GM12878 (cell line): ENCODE data around the gene SCTR. TPM values are rescaled to one million over a fixed set of nuclear protein-coding genes. Genes with fewer than 3 reads are reported as not detected.

Source experiments
- ATAC-seq: fragments of 200-7000 bp; cut with Tn5 transposase; 3 replicates; pipeline ENCODE4 v1.9.1; 2020; ENCODE audit warnings: mild to moderate bottlenecking, moderate library complexity
- BruUV-seq: library from RNA; stranded (reverse); fragments of 400-500 nt; replicated peaks from 2 replicates; lab custom pipeline; 2021; lab: Mats Ljungman, UMichigan
- CTCF ChIA-PET: fragments of 300-600 bp; sonication (Branson Sonifier 250); formaldehyde crosslinking; extraction: SDS; loops from one replicate; lab custom pipeline; 2021; ENCODE audit warnings: inconsistent platforms; lab: Yijun Ruan, JAX
- POLR2A ChIA-PET: fragments of 350-600 bp; formaldehyde crosslinking; extraction: SDS; loops from one replicate; lab custom pipeline; 2021; ENCODE audit warnings: inconsistent platforms; lab: Charles Lee
- RAD21 ChIA-PET: fragments of 300-600 bp; sonication (Branson Sonifier 250); formaldehyde crosslinking; loops from one replicate; lab custom pipeline; 2023; ENCODE audit warnings: antibody characterized with exemption; ENCODE audit not compliant: unreplicated experiment; lab: Charles Lee
- SMC1A ChIA-PET: fragments of 300-600 bp; sonication (Branson Sonifier 250); formaldehyde crosslinking; loops from one replicate; lab custom pipeline; 2023; ENCODE audit not compliant: unreplicated experiment, uncharacterized antibody; lab: Charles Lee
- DNase-seq: peaks from one replicate; pipeline ENCODE4 v3.0.0-alpha.2; 2011; ENCODE audit warnings: low read depth, low spot score
- FAIRE-seq: peaks from 3 replicates; lab custom pipeline; 2011; peaks lifted over from hg19 to GRCh38; lab: Jason Lieb, UNC
- H2AFZ ChIP-seq: 2 replicates; pipeline ENCODE4 v1.6.0; 2011; ENCODE audit warnings: low read depth, low read length, control low read depth; ENCODE audit not compliant: control insufficient read depth
- H3K27ac ChIP-seq: 2 replicates; pipeline ENCODE4 v1.5.1; 2011; ENCODE audit warnings: control low read depth; ENCODE audit not compliant: control insufficient read depth, insufficient read depth
- H3K27me3 ChIP-seq, 2 experiments: replicated peaks in 1 of 2; 2 replicates each; pipeline versions ENCODE4 v1.6.0 to v1.6.1; 2011; ENCODE audit warnings: low read length in 1 of 2; ENCODE audit not compliant: control insufficient read depth in 2 of 2, insufficient read depth in 2 of 2
- H3K36me3 ChIP-seq, 2 experiments: 2 replicates each; pipeline ENCODE4 v1.5.1; 2011; ENCODE audit warnings: low read length in 1 of 2; ENCODE audit not compliant: control insufficient read depth in 2 of 2, insufficient read depth in 2 of 2
- H3K4me1 ChIP-seq: 2 replicates; pipeline ENCODE4 v1.6.1; 2011; ENCODE audit warnings: mild to moderate bottlenecking, low read length, moderate library complexity, mixed read lengths; ENCODE audit not compliant: control insufficient read depth, insufficient read depth
- H3K4me2 ChIP-seq: 2 replicates; pipeline ENCODE4 v1.6.0; 2011; ENCODE audit warnings: control low read depth; ENCODE audit not compliant: control insufficient read depth, insufficient read depth
- H3K4me3 ChIP-seq: fragments of 200-600 bp; sonication (generic); 2 replicates; pipeline ENCODE4 v1.5.1; 2016
- H3K79me2 ChIP-seq: 2 replicates; pipeline ENCODE4 v1.6.0; 2011; ENCODE audit warnings: low read length; ENCODE audit not compliant: control insufficient read depth, insufficient read depth
- H3K9ac ChIP-seq: 2 replicates; pipeline ENCODE4 v1.8.0; 2011; ENCODE audit warnings: low read length, control low read depth, mixed read lengths; ENCODE audit not compliant: control insufficient read depth, insufficient read depth
- H3K9me3 ChIP-seq: replicated peaks from 3 replicates; pipeline ENCODE4 v1.5.1; 2011; ENCODE audit warnings: mild to moderate bottlenecking, low read length; ENCODE audit not compliant: control insufficient read depth, insufficient read depth
- H4K20me1 ChIP-seq: 2 replicates; pipeline ENCODE4 v1.6.0; 2011; ENCODE audit not compliant: control insufficient read depth, insufficient read depth
- ASH2L ChIP-seq: fragments of 300-600, 200-600 bp; sonication (generic); IDR thresholded peaks from 2 replicates; pipeline ENCODE4 v1.6.1; 2017; ENCODE audit warnings: low read depth, mild to moderate bottlenecking, borderline replicate concordance
- ATF7 ChIP-seq: fragments of 450-650 bp; IDR thresholded peaks from 2 replicates; pipeline ENCODE4 v1.6.1; 2016; ENCODE audit warnings: low read depth, mild to moderate bottlenecking
- BACH1 ChIP-seq: fragments of 450-650 bp; IDR thresholded peaks from 2 replicates; pipeline ENCODE4 v1.6.1; 2017; ENCODE audit warnings: mild to moderate bottlenecking, borderline replicate concordance
- CBX5 ChIP-seq: sonication (generic); IDR thresholded peaks from 2 replicates; pipeline ENCODE4 v1.6.1; 2016; ENCODE audit warnings: low read depth, moderate library complexity, mild to moderate bottlenecking, inconsistent platforms
- CHD1 ChIP-seq: IDR thresholded peaks from 2 replicates; pipeline ENCODE4 v1.6.1; 2012; ENCODE audit warnings: low read depth, low read length, improper control_type of control experiment
- FOS ChIP-seq: IDR thresholded peaks from 3 replicates; pipeline ENCODE4 v1.6.1; 2011; ENCODE audit warnings: borderline replicate concordance; ENCODE audit not compliant: insufficient read length; ENCODE audit errors: extremely low read depth
- GATAD2B ChIP-seq: fragments of 450-650 bp; conservative IDR thresholded peaks from 2 replicates; pipeline ENCODE4 v1.6.1; 2017; ENCODE audit warnings: low read depth, mild to moderate bottlenecking, moderate library complexity
- HDAC6 ChIP-seq: fragments of 200-600 bp; sonication (generic); IDR thresholded peaks from one replicate; pipeline ENCODE4 v1.8.0; 2017; ENCODE audit warnings: antibody characterized with exemption; ENCODE audit not compliant: unreplicated experiment
- MEF2A ChIP-seq: IDR thresholded peaks from 2 replicates; pipeline ENCODE4 v1.6.1; 2011; ENCODE audit warnings: low read depth, mild to moderate bottlenecking, low read length, moderate library complexity; ENCODE audit not compliant: insufficient read depth
- MTA2 ChIP-seq: fragments of 450-650 bp; IDR thresholded peaks from 2 replicates; pipeline ENCODE4 v1.6.1; 2016; ENCODE audit warnings: low read depth, mild to moderate bottlenecking, moderate library complexity
- NBN ChIP-seq: fragments of 450-650 bp; IDR thresholded peaks from 2 replicates; pipeline ENCODE4 v1.6.1; 2016
- SREBF1 ChIP-seq: IDR thresholded peaks from 2 replicates; pipeline ENCODE4 v1.6.1; 2012; ENCODE audit warnings: mild to moderate bottlenecking, low read length
- TARDBP ChIP-seq: IDR thresholded peaks from 2 replicates; pipeline ENCODE4 v1.6.1; 2016; ENCODE audit warnings: borderline replicate concordance
- ZBED1 ChIP-seq: IDR thresholded peaks from 2 replicates; pipeline ENCODE4 v1.6.1; 2016; ENCODE audit warnings: borderline replicate concordance
- ZNF207 ChIP-seq: fragments of 450-650 bp; IDR thresholded peaks from 2 replicates; pipeline ENCODE4 v1.6.1; 2014; ENCODE audit warnings: antibody characterized with exemption, mild to moderate bottlenecking, borderline replicate concordance
- ZNF274 ChIP-seq: IDR thresholded peaks from one replicate; pipeline ENCODE4 v1.8.0; 2011; ENCODE audit not compliant: insufficient read length, insufficient read depth
- WGBS: methylation state at CpG from one replicate; pipeline ENCODE4 v1.1.6; 2016; ENCODE audit warnings: low lambda C conversion rate; ENCODE audit not compliant: insufficient replicate concordance, insufficient coverage; ENCODE audit errors: missing lambda C conversion rate; 5-methylcytosine and 5-hydroxymethylcytosine counted together
- in situ Hi-C: fragments of 300-500 bp; cut with MboI; formaldehyde crosslinking; loops from 9 replicates; pipeline ENCODE4 v1.14.3; 2018; ENCODE audit warnings: mixed read lengths
- intact Hi-C: fragments of 100-400 bp; cut with micrococcal nuclease; formaldehyde crosslinking; loops from one replicate; pipeline ENCODE4 v1.14.2; 2022; ENCODE audit not compliant: unreplicated experiment
- polyA plus RNA-seq, 11 experiments: library from polyadenylated mRNA; depleted of rRNA in 4 of 11; unstranded in 6 of 11; stranded (reverse) in 5 of 11; fragments of >200 nt; fragmentation: Nextera tagmentation in 4 of 11; fragmentation: Illumina TruSeq in 1 of 11; extraction: Ambion mirVana in 4 of 11; extraction: Trizol in 1 of 11; gene quantifications; 1 replicate in 1 of 11; 2 replicates in 10 of 11; pipeline versions ENCODE4 v1.2.1 to v1.2.3, GENCODE V29; 2011 to 2016; ENCODE audit warnings: inconsistent platforms in 2 of 11, missing spikeins in 2 of 11, low read depth in 1 of 11
- total RNA-seq, 4 experiments: library from RNA; depleted of rRNA in 3 of 4; stranded (reverse); fragments of >200 nt in 3 of 4; fragmentation: Illumina TruSeq in 1 of 4; extraction: Trizol in 1 of 4; gene quantifications; 2 replicates each; pipeline versions ENCODE4 v1.2.1 to v1.2.3, GENCODE V29; 2013 to 2021
- TF ChIP-seq, protein P1 (sequence below): fragments of 450-650 bp; IDR thresholded peaks from 2 replicates; pipeline ENCODE4 v1.6.1; 2016; ENCODE audit warnings: mild to moderate bottlenecking
- TF ChIP-seq, protein P2 (sequence below): IDR thresholded peaks from 2 replicates; pipeline ENCODE4 v1.6.1; 2011; ENCODE audit warnings: low read depth, mild to moderate bottlenecking, low read length, moderate library complexity, borderline replicate concordance; ENCODE audit errors: extremely low read depth
- TF ChIP-seq, protein P3 (sequence below): IDR thresholded peaks from 2 replicates; pipeline ENCODE4 v1.6.1; 2012; ENCODE audit warnings: low read depth, low read length, improper control_type of control experiment
- TF ChIP-seq, protein P4 (sequence below): fragments of 150-350 bp; IDR thresholded peaks from 2 replicates; pipeline ENCODE4 v1.6.1; 2016; ENCODE audit warnings: low read depth, low read length

The SCTR gene
- total and polyA plus RNA-seq, 10 of the 15 experiments (the other 5 are each of a cell fraction or from before 2014, with no cell fraction given): 0.26 TPM; not detected in 9

DNA sequence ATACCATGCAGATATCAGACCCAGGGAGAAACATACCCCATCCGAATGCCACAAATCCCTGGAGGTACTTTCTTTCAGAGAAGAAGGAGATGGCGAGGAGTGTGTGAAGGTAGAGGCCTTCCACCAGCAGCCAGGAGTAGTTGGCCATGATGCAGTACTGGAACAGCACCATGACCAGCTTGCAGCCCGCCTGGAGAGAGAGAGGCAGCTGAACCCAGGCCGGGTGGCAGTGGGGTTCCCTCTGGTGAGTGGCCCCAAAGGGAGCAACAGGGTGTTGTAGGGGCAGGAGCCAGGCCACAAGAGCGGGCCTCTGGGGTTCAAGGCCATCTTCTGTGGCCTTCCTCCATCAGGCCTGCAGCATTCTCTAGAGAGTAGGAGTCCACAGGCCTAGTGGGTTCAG, 62.5 kb downstream of the SCTR start:
- H3K9me3 ChIP-seq: no peaks in the 10 kb centered on the region
- no peak overlapping the region for H3K4me2 ChIP-seq
- no peak overlapping the region for H3K4me3 ChIP-seq
- no peaks in the 10 kb centered on the region for H4K20me1 ChIP-seq
- TF ChIP-seq, protein P1, sequence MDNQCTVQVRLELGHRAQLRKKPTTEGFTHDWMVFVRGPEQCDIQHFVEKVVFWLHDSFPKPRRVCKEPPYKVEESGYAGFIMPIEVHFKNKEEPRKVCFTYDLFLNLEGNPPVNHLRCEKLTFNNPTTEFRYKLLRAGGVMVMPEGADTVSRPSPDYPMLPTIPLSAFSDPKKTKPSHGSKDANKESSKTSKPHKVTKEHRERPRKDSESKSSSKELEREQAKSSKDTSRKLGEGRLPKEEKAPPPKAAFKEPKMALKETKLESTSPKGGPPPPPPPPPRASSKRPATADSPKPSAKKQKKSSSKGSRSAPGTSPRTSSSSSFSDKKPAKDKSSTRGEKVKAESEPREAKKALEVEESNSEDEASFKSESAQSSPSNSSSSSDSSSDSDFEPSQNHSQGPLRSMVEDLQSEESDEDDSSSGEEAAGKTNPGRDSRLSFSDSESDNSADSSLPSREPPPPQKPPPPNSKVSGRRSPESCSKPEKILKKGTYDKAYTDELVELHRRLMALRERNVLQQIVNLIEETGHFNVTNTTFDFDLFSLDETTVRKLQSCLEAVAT: no peak
- TF ChIP-seq BACH1: no peak
- no peak for TF ChIP-seq FOS
- TF ChIP-seq, protein P2, sequence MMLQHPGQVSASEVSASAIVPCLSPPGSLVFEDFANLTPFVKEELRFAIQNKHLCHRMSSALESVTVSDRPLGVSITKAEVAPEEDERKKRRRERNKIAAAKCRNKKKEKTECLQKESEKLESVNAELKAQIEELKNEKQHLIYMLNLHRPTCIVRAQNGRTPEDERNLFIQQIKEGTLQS: no peak
- no peak for TF ChIP-seq CHD1
- TF ChIP-seq ZNF207: no peak
- TF ChIP-seq CBX5: no peak
- TF ChIP-seq, protein P3, sequence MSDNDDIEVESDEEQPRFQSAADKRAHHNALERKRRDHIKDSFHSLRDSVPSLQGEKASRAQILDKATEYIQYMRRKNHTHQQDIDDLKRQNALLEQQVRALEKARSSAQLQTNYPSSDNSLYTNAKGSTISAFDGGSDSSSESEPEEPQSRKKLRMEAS: no peak
- no peak for TF ChIP-seq SREBF1
- no peak for TF ChIP-seq MTA2
- TF ChIP-seq, protein P4, sequence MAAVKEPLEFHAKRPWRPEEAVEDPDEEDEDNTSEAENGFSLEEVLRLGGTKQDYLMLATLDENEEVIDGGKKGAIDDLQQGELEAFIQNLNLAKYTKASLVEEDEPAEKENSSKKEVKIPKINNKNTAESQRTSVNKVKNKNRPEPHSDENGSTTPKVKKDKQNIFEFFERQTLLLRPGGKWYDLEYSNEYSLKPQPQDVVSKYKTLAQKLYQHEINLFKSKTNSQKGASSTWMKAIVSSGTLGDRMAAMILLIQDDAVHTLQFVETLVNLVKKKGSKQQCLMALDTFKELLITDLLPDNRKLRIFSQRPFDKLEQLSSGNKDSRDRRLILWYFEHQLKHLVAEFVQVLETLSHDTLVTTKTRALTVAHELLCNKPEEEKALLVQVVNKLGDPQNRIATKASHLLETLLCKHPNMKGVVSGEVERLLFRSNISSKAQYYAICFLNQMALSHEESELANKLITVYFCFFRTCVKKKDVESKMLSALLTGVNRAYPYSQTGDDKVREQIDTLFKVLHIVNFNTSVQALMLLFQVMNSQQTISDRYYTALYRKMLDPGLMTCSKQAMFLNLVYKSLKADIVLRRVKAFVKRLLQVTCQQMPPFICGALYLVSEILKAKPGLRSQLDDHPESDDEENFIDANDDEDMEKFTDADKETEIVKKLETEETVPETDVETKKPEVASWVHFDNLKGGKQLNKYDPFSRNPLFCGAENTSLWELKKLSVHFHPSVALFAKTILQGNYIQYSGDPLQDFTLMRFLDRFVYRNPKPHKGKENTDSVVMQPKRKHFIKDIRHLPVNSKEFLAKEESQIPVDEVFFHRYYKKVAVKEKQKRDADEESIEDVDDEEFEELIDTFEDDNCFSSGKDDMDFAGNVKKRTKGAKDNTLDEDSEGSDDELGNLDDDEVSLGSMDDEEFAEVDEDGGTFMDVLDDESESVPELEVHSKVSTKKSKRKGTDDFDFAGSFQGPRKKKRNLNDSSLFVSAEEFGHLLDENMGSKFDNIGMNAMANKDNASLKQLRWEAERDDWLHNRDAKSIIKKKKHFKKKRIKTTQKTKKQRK: no peak
- TF ChIP-seq ZBED1: no peak
- no peak for TF ChIP-seq ATF7
- TF ChIP-seq TARDBP: no peak
- no peak for TF ChIP-seq NBN
- TF ChIP-seq MEF2A: no peak
- no peak for TF ChIP-seq HDAC6
- TF ChIP-seq ASH2L: no peak
- TF ChIP-seq GATAD2B: no peak
- no peak for TF ChIP-seq ZNF274
- in situ Hi-C loops (no loop called here), intact Hi-C loops (loop anchor here (1.0 kb wide), 1 partner anchor 8 kb away; no protein-coding TSS in a partner anchor)
- POLR2A ChIA-PET: interaction anchor here (0.6 kb wide), 1 partner anchor 212 kb away, joined by 3 read pairs; no protein-coding TSS in a partner anchor
- no peaks in the 10 kb centered on the region for H3K4me1 ChIP-seq
- no TSS peak for BruUV-seq
- CTCF ChIA-PET: interaction anchor here (1.7 kb wide), 1 partner anchor 15 kb away, joined by 5 read pairs; no protein-coding TSS in a partner anchor
- SMC1A ChIA-PET: no interaction called here
- WGBS: 9% methylated on average over 5 of the region's 5 CpGs
- ATAC-seq (no peak), FAIRE-seq (no peak), DNase-seq (no peak)
- no peaks in the 10 kb centered on the region for H3K36me3 ChIP-seq
- RAD21 ChIA-PET: interaction anchor here (1.3 kb wide), 1 partner anchor 55 kb away, joined by 3 read pairs; no protein-coding TSS in a partner anchor
- no peak overlapping the region for H2AFZ ChIP-seq
- H3K9ac ChIP-seq: no peak overlapping the region
- no peaks in the 10 kb centered on the region for H3K27me3 ChIP-seq
- no peaks in the 10 kb centered on the region for H3K79me2 ChIP-seq
- H3K27ac ChIP-seq: no peak overlapping the region
